HG02938 (cell line): ENCODE results near the gene TMTC2.

Experiments used
- ATAC-seq: cut with Tn5 transposase; IDR thresholded peaks from one replicate; pipeline ENCODE4 v1.9.1; 2021; ENCODE audit warnings: mild to moderate bottlenecking, moderate library complexity; ENCODE audit not compliant: unreplicated experiment

Gene TMTC2

DNA sequence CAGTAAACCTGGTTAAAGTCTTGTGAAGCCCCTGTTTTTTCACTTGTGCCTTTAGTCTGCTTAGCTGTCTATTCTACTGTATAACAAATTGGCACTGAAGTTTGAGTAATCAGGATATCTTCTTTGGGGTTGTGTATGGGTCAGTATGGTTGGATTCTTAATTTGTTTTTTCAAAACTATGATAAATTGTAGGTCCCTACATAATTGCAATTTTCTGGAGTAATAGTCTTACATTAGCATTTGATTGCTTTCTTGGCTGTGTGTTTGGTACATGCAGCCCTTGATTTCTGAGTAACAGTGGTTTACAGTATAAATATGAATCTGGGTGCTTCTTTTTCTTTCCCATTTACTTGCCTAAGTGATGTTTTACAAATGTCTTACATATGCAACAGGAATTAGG is 186.6 kb downstream of the TMTC2 start:
- ATAC-seq, result no peak

DNA sequence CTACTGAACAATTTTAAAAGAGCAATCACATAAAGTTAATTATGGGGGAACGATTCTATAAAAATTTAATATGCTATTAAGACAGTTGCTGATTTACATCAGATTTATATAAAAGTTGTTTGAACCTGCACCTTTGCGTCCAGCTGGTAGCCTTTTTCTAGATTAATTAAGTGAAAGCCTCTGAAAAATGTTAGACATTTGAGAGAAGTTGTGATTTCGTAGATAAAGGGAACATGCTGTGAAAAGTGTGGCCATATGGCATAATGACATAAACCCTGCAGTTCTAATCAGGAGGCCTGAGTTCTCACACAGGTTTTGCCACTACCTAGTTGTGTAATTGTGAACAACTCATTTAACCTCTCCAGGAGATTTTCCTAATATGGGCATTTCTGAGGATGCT is 187.2 kb downstream of the TMTC2 start:
- no peak for ATAC-seq

GRCh38 chr12:82874945-82875344 is 188.2 kb downstream of the TMTC2 start:
- ATAC-seq, result no peak

- ATAC-seq, result no peak
Measured at GRCh38 chr12:82876075-82876474, 189.4 kb downstream of the TMTC2 start.

- ATAC-seq, result no peak
Measured at GRCh38 chr12:82877963-82878362, 191.3 kb downstream of the TMTC2 start.

GRCh38 chr12:82880442-82880901 is 193.8 kb downstream of the TMTC2 start:
- no peak for ATAC-seq

DNA sequence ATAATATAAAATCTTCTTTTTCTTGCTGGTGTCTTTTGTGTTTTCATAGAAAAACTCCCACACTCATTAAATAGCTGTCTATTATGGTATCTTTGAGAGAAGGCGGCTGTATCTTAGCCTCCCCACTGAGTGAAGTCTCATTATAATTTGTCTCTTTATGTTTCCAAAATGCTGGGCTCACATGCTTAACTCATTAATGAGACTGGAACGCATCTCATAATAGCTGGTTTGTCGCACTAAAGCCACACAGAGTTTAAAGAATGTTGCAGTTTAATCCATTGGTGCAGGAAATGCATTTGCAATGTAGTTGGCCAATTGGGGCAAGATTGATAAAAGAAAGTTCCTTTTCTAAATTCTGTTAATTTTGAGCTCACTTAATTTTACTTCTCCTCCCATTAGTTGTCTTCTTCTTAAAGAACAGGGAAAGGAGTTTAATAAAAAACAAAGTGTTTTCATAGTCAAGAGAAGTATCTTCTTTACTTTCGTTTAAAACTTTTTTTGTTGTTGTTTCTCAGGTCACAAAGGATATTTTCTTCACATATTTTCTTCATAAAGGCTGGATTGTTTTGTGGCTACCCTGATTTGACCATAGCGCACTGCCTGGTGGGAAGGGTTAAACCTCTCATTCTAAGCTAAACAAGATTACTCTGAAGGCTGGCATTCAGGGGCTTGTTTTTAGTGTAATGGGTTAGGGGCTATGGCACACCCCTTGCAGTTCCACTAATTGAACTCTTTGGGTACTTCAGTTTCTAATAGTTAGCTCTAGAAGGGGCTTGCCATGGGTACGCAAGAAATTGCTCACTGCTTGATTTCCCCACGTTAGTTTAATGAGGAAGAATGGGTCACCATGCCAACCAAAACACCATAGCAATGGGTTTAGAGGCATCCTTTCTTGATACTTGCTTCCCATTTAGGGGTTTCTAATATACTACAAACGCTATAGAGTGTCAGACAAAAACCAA is 197.0 kb downstream of the TMTC2 start:
- ATAC-seq, result no peak

DNA sequence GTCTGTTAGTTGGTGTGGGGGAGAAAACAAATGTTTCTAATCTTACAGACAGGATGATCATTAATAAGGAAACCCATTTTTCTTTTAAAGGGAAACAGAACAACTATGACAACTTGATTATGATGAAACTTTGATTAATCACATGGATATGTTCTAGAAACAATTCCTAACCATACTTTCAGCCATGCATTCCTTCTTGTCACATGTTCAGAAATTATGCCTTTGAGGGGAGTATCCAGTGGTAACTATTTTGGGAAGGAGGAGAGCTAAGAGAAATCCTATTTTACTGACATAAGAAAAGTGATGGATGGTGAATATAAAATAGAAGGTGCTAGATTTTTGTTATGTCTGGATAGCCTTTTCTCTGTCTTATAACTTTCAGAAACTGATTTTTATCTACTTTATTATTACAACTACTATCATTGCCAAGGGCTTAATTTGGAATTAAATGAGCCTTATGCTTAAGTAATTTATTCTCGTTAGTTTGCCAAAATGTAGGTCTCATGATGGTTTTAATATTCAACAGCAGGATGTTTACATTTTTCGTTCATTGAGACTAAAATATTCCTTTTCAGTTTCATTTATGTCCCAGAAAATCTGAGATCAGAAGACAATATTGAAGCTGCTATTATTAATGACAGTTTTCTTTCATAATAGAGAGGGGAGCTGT is 200.1 kb downstream of the TMTC2 start:
- ATAC-seq, result no peak

DNA sequence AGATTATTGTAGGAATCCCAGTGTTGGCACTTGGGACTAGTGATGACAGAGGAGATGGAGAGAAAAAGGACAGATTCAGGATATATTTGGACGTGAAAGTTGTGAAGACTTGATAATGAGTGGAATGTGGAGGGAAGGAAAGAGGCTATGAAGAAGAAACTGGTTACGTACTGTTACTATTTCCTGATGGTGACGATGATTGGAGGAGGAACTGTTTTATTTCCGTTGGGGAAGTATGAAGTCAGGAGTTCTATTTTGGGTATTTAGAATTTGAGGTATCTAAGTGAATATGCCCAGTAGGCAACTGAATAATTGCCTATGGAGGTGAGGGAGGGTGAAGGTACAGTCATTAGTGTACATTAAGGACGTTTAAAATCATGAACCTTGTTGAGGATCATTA is 207.2 kb downstream of the TMTC2 start:
- ATAC-seq, result no peak

DNA sequence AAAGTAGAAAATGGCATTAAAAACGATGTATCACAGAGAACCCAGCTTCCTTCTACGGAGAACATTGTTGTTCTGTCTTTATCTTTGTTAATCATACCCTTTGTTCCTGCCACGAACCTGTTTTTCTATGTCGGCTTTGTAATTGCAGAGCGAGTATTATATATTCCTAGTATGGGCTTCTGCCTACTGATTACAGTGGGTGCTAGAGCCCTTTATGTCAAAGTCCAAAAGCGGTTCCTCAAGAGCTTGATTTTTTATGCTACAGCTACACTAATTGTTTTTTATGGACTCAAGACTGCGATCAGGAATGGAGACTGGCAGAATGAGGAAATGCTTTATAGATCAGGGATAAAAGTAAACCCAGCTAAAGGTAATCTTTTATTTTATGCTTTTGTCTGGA is 209.6 kb downstream of the TMTC2 start:
- ATAC-seq, result no peak

DNA sequence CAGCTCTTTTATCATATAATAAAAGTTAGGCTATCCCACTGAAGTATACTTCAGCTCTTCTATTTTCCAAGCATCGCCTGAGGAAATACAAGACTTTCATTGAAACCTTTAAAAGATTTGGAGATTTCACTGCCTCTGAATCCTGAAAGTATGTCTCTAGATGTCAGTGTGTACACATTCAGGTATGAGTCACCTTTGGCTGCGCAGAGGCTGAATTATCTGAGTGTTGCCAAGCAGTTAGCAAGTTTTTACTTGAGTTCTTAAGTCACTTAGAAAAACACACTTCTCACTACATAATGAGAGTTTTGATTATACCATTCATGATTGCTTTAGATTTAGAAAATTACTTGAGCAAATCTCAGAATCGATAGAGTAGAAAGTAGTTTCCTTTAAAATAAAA is 210.3 kb downstream of the TMTC2 start:
- no peak for ATAC-seq

GRCh38 chr12:82898441-82898840 is 211.7 kb downstream of the TMTC2 start:
- no peak for ATAC-seq

GRCh38 chr12:82904219-82904790 is 217.6 kb downstream of the TMTC2 start:
- no peak for ATAC-seq

DNA sequence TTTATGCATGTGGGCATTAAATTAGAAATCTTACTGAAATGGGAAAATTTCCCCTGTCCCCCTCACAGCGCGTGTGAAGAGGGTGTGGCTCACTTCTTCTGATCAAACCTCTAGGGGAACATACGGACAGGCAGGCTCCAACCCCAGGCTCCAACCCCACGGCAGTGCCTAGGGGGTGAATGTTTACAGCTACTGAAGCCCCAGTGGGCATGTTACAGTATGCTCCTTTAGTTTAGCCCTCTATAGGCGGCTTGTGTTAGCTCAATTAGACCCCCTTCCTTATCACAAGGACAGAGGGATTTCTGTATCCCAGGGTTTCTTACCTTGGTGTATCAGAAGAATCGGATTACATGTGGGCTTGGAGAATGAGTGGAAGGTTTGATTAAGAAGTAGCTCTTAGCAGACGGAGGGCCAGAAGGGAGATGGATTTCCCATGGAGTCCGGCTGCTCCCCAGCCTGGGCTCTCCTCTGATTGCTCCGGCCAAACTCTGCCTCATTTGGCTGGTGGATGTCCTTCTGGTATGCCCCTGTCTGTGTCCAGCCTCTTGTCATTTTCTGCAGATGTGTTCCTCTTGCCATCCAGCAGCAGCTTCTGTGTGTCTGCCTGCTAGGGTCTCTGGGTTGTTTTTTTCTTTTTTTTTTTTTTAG is 223.7 kb downstream of the TMTC2 start:
- ATAC-seq, result no peak

GRCh38 chr12:82912406-82912805 is 225.7 kb downstream of the TMTC2 start:
- no peak for ATAC-seq

DNA sequence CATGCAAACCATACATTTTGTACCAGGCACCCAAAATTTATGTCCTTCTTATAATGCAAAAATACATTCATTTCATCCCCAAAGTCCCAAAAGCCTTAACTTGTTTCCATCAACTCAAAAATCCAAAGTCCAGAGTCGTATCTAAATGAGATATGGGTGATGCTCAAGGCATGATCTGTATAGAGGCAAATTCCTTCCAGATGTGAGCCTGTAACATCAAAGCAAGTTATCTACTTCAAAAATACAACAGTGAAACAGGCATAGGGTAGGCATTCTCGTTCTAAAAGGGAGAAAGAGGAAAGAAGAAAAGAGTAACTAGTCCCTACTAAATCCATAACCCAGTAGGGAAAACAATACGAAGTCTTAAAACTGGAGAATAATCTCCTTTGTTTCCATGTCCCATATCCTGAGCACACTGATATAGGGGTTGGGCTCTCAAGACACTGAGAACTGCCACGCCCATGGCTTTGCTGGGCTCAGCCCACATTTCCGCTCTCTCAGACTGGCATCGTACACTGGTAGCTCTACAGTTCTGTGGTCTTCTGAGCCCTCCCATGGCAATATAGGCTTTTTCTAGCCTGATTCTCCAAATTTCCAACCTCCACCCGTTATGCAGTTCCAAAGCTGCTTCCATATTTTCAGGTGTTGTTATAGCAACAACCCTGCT is 232.8 kb downstream of the TMTC2 start:
- no peak for ATAC-seq

- no peak for ATAC-seq
Measured at GRCh38 chr12:82923935-82924334, 237.2 kb downstream of the TMTC2 start.

GRCh38 chr12:82926630-82927029 is 239.9 kb downstream of the TMTC2 start:
- ATAC-seq, result no peak

DNA sequence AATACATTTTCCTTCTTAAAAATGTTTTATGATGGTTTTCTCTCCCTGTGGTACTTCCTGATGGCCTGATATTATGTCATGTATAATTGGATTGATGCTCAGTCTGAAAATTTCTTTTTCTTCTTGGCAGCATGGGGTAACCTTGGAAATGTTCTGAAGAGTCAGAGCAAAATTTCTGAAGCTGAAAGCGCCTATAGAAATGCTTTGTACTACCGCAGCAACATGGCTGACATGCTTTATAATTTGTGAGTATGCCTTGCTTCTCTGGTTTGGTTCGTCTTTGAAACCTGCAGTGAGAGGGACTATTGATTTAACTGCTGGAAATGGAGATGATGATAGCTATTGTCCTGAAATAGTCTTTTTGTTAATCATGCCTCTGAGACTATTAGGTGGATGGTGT is 243.6 kb downstream of the TMTC2 start:
- no peak for ATAC-seq

DNA sequence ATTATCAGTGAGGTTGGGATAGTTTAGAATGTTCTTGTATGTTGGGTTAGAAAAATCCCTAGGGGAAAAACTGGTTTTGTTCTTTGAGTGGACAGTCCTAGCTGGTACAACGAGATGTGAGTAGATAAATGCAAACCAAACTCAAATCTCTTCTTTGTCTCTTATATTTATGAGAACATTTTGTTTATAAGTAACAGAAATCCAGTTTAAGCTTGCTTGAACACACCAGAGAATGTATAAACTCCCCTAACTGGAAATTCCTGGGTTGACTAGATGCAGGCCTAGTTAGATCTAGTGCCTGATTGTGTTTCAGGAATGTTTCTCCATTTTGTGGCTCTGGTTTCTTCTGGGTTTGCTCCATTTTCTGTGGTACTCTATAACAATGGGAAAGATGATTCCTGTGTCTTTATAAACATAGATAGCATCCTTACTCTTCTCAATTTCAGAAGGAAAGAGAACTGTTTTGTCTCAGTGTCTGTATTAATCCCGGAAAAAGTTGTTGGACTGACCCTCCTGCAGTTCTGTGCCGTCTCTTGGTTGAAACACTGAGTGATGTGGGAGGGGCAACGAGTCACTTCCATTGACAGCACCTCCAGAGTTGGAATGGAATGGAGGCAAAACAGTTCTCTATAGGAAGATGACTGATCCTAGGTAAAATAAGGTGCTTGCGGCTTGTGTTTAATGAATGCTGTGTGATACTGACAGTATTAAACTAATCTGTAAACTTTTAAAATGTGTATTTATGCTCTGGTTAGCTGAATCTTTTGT is 244.8 kb downstream of the TMTC2 start:
- no peak for ATAC-seq
